GM19438 (cell line): ENCODE results near the gene WNT7A.

Source experiments
- ATAC-seq: cut with Tn5 transposase; IDR thresholded peaks from one replicate; pipeline ENCODE4 v1.9.1; 2021; ENCODE audit warnings: low read depth; ENCODE audit not compliant: unreplicated experiment

WNT7A gene

DNA sequence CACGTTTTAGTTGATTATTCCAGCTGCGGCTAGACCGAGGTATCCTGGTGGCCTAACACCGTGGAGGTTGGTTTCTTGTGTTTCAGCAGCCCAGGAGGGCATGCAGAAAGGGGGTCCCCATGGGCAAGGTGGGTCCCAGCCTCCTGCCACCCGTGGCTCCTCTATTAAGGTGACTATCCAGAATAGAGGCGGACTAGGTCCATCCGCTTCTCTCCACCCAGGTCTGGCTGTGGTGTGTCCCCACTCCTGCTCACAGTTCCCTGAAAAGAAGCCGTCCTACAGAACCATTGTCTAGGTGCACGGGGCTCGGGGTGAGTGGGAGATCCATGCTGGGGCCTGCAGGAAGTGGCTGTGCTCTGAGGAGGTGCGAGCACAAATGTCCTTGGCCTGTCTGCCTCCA is 81.5 kb downstream of the WNT7A start:
- ATAC-seq = no peak

DNA sequence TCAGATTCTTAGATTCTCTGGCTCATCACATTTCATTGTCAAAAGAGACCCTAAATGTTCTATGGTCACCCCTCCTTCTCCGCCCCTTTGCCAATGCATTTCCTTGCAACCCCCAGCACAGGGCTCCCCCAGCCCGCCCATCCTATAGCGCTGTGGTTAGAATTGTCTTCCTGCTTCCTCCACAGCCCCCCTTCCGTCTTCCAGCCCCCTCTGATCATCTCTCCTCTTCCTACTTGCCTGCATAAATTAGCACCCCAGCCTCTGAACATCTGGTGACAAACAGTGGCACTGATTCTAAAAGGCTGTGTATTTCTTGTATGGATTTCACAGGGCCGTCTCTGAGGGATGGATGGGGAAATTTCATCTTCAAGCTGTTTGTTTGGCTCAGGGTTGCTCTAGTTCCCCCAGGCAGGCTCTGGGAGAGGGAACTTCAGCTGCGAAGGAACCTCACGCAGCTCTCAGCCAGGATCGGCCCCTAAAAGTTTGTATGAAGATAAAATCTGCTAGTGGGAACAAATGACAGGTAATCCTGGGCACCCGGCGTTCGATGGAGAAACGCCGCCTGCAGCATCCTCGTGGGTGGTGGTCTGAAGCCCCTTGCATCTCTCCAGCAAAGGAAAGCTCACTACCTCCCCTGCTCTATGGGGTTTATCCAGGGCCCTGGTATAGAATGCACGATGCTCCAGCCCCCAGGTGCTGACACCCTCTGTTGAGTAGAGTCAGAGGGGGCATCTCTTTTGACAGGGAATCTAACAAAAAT is 83.0 kb downstream of the WNT7A start:
- no peak for ATAC-seq

DNA sequence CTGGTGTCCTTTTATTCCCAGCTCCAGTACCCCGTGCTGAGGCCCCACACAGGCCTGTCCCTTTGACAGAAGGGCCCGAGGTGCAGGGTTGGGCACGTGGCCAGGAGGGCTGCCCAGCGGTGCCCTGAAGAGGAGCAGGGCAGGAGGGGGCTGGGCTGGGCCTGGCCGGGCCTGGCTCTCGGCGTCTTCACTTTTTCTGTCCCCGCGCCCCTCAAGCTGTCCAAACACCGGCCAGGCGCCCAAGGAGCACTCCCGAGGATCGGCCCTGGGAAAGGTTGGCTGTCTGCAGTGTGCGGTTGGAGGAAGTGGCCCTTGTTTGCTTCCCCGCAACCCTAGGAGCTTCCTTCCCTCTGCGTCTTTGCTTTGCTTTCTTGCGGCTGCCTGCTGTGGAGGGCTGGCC is 84.1 kb downstream of the WNT7A start:
- ATAC-seq = no peak

DNA sequence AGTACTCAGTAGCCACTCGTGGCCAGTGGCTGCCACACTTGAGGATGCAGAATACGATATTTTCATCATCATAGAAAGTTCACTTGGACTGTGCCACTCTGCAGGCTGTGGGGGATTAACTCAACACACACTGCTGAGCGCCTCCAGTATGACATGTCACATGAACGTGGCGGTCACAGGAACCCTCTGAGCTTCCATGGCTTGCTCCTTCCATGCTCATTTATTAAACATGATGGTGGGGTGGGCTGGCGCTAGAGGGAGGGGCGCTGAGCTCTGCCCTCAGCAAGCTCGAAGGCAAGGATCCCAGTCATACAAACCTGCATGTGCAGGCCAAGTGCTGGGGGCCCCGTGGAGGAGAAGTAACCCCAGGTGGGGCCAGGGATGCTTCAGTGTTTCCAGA is 85.5 kb downstream of the WNT7A start:
- ATAC-seq = no peak

DNA sequence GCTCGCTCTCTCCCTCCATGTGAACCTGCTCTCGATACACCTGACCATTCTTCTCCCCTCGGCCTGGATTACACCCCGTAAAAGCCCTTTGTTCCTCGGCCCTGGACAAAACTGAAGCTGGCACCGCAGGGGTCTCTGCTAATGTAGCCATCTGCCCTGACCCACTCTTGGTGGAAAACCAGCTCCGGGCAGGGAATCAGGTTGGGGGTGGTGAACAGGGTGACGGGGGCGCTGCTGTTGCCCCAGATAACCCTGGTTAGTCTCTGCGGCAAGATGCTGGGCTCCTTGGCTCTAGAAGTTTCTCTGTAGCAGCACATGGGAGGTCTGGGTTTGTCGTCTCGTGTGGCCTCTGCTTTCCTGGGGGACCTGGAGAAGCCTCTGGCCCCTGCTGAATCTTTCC is 86.4 kb downstream of the WNT7A start:
- no peak for ATAC-seq

DNA sequence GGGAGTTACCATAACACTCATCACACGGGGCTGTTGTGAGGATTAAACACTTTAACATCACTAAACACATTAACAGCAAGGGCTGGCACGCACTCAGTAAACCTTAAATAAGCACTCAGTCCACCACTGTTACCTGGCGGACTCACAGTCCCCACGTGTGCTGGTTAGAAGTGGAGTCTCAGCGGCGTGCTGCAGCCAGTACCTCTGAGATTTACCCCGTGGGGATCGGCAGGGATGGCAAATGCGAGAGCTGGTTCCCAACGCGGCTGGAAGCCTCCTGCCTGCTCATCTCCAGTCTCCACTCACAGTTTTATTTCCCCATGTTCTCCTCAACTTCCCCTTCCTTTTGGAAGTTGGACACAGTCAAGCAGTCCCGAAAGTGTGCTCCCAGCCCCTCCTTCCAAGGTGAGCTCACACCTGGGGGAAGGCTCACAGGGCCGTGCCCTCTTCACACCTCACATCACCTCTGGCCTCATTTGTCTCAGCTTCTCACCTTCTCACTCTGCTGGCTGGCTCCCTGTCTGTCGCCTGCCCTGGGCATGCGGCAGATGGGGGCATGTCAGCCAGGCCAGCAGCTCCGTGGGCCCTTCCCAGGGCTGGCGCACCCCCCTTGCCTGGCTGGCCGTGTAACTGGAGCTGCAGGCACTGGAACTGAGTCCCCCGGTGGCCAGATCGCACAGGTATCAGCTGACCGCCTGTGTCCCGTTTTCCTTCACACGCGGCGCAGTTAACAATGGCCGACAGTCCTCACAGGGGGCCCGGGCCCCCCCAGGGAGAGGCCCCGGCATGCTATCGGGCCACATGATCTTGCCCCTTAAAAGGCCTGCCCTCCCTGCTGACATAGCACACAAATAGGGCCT is 87.1 kb downstream of the WNT7A start:
- ATAC-seq = no peak

DNA sequence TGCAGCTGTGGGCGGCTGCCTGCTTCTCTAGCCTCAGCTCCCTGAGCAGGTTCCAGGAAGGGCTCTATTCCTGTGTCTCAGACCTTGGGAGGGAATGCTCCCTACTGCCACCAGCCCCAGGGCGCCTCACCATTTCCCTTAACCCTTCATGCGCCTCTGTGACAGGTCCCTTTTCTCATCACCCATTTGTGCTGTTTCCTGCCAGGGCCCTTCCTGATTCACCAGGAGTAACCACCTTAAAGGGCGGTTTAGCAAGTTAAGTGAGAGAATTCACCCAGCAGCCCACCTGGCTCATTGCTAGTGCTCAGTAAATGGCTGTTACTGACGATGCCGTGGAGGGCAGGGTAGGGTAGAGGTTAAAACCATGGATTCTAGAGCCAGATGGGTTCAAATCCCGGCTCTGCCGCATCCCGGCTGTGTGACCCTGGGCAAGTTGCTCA is 87.8 kb downstream of the WNT7A start:
- no peak for ATAC-seq

DNA sequence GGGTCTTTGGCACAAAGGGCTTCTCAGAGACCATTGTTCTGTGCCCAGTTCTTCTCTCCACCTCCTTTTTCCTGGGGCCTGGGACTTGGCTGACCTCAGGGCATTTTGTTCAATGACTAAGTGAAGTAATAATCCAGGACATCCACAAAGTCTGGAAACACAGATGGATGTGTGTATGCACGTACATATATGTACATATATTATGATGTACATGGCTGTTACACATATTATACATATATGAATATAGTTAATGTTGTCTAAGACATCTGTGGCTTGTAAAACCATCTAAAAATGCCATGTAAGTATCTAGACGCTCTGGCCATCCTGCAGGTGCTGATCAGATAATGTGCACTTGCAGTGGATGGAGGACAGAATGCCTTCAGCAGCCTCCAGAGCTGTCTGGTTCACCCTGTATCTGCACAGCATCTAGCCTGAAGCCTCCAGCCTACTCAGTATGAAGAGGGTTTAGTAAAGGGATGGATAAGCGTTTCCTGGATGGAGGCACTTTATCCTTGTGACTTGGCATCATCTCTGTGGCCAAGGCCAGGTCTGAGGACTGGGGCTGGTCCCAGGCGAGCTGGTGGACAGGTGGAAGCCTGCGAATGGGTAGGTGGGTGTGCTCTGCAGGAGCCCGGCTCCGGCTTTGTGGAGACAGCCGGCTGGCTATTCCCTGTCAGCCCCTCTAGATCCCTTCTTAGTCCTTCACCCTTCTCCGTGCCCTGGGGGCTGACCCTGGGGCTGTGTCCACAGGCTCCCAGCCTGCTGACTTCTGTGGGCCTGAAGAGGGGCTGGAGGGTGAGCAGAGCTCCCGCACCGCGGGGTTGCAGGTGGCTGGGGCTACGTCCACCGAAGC is 88.4 kb downstream of the WNT7A start:
- ATAC-seq = no peak

DNA sequence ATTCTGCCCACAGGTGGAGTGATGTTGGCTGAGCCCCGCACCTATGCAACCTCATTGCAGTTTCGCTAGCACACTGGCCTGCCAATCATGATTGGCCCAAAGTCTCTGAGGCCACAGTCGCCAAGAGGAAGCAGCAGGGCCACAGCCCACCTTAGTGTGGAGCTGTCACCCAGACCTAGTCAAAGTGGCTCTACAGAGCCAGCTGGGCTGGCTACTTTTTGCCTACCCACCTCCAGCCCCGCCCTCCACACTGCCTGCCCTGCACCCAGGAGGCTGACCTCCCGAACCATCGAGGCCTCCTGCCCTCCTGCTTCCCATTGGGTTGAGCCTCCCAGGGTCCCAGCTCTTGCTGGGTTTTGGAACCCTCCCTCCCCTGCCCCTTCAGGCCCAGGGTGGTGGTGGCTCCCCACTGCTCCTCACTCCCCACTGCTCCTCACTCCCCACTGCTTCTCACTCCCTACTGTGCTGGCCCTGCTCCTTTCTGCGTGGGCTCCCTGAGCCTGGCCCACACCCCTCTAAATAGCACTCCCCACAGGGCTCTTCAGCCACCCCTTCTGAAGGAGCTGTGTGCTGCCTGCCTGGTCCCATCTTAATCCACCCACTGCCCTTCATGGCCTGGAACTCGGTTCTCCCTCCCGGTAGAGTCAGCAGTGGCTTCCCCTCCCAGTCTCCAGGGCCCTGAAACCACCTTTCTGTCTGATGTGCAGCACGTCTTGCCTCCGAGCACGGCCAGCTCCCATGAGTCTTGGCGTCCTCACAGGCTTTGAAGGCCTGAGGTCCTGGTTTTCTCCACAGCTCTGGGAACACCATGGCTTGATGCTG is 89.3 kb downstream of the WNT7A start:
- no peak for ATAC-seq

DNA sequence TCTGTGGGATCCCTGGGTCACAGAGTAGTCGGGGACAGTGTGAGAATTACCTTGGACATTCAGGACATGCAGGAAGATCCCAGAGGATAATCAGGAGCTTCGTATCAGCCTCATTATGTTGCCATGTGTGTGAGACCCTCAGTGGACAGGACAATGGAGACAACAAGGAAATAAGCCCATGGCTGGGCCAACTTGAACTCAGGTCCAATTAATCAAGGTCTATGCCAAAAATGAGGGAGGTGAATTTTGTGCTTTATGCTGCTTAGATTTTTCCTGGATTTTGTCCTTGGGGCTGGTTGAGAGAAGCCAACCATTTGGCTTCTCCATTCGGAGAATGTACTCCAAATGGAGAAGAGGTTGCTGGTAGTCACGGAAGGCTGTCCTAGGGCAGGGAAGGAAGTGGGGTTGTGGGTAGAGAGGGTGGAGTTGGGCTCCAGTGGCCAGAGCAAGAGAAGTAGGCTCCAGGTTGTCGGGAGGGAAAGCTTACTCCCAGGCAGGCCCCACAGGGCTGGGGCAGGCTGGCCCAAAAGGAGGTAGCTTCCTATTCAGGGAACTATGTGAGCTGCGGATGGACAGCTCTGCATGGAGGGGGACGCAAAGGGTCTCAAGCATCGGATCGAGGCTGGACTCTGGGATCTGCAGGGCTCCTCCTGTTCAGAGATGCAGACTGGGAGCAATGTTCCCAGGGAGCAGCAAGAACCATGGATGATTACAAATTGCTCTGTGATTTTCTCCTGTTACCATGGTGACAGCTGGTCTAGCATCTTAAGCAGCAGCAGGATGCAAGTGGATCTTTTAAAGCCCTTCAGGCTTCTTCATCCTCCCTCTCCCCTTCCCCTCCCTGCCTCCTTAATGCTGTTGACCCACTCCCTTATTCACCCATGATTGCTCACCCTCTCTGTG is 91.1 kb downstream of the WNT7A start:
- ATAC-seq = no peak

DNA sequence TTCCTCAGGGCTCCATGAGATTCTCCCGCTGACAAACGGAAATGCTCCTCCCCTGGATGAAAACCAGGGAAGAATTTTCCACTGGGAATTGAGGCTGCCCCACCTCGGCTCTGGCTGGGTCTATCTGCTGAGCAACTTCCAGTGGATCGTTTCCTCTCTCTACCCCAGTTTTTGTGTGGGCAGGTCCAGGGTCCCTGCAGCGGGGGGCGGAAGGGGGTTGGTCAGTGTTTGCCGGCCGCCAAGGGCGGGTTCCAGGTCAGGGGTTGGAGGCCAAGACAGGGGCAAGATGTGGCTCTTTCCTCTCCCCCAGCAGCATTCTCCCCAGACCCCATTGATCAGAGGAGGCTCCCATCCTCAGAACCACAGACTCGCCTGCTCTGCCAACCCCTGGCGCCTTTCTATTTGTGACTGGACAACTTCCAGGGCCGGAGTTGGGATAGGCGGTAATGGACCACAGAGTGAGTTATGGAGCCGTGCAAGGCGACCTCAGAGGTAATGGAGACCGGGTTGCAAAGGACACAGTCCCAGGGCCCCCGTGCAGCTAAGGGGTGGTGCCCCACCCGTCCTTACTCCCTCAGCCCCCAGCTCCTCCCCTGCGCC is 92.2 kb downstream of the WNT7A start:
- no peak for ATAC-seq

DNA sequence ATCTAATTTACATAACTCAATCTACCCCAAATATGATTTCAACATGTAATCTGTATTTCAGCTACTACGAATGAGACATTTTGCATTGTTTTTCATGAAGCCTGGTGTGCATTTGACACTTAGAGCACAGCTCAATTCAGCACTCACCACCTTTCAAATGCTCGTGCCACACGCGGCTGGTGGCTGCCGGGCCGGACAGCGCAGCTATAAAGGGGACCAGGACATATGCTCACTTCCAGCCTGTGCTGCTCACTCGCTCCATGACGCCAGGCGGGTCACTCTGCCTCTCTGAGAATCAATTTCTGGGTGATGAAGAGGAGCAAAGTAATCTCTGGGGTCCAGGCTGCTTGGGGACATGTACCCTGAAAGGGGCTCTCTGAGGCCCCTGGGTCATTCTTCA is 93.1 kb downstream of the WNT7A start:
- ATAC-seq = no peak

DNA sequence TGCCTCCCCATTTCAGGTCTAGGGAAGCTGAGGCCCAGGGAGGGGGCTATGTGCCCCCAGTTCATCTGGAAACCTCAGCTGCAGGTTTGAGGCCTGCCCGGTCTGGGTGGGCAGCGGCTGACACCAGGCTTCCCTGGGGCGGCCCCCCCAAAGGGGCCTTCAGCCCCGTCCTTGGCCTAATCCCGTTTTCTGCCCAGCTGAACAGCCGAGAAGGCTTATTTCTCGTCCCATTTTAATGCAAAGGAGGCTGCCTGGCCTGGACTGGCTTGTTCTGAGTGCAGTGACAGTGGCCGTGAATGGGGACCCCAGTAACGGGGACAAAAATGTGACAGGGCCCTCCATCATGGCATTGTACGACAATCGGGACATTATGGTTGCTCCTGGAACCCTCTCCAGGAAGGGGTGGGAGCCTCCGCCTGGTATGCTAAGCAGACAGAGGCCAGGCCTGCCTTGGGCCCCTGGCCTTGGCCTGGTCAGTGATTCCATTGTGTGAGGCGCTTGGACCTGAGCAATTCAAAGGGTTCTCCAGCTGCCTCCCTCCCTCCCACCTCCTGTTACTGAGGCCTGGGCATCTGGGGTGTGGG is 93.9 kb downstream of the WNT7A start:
- ATAC-seq = no peak

DNA sequence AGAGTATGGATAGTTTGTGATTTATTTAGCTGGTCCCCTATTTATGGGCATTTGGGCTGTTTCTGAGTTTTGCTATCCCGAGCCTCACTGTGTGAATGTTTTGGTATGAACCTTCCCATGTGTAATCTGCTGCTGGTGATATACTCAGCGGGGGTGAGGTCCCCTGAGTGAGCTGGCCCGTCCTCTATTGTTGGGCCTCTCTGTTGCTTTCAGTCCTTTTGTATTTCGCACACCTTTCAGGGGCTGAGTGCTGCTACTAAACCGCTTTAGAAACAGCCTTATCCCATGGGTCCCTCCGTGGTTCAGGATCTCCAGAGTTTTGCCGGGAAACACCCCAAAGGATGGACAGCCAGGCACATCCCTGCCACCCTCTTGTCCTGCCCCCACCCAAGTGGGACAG is 94.5 kb downstream of the WNT7A start:
- no peak for ATAC-seq

DNA sequence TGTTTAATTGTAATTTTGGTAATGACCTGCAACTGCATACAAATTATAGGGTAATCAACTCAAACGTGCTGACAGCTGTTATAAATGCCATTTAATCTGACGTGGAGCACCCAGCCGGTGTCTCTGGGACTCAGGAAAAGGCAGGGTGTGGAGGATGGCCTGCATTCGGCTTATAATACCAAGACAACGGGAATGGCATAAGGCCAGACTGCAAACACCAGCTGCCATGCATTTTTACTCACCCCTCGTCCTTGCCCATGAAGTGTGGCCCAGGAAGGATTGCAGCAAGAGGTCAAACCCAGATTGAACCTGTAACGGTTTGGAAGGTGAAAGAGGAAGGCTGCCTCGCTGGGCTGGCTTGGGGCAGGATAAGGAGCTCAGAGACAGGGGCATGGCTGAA is 96.4 kb downstream of the WNT7A start:
- no peak for ATAC-seq

DNA sequence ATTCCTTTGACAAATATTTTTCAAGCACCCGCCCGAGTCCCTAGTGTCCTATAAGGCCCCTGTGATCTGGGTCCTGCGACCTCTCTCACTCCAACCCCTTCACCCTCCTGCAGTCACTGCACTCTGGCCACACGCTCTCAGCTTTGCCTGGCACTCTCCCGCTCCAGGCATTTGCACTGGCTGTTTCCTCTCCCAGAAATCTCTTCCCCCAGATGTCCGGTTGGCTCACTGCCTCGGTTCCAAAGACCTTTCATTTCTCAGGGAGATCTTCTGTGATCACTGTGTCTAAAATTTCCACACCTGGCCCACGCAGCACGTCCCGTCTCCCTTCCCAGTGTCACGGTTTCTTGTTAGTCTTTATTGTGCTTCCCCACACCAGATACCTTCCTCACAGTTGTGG is 97.4 kb downstream of the WNT7A start:
- ATAC-seq = no peak

DNA sequence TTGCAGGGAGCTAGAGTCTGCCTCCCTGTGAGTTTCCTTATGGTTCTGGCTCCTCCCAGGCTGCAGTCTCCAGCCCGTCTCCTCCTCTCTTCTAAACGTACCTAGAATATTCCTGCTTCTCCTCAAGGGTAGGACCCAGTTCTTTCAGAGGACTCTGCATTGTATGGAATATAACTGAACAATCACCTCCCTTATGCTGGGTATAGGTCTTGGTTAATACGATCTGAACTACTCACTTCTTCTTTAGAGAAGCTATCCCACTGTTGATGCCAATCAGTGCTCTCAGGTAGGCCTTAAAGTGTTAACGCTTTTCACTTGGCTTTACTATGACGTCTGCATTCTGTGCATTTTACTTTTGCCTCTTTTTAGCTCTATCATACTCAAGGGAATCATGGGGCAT is 98.5 kb downstream of the WNT7A start:
- ATAC-seq = no peak

DNA sequence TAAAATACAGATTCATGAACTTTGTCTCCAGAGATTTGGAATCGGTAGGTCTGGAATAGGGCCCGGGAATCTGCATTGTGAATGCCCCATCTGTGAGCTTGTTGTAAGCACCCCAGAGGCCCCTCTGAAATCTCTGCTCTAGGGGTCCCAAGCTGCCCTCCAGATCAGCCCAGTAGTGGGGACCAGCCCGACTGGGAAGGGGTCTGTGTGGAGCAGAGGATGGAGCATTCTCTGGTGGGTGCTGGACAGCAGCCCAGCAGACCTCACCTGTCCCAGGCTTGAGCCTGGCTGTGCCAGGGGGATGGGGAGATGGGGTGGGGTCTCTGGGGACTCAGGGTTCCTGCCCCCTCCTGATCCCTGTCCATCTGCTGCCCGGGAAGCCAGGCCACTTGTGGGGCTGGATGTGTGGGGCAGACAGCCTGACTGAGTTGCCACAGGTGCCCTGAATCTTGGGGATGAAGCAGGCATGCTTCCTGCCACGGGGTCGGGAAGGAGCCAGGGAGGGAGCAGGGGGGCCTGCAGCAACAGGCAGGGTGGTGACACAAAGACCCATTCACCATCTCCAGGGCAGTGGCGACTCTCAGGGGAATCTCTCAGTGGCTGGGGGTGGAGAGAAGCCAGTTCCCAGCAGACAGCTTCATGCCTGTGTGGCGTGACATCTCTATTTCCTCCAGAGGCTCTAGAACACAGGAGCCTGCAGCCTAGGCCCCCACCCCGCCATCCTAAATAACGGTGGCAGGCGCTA is 99.3 kb downstream of the WNT7A start:
- no peak for ATAC-seq
